ENCODE measurements around the gene S100Z.
"Not testable (repeated sequence)": the region's sequence is repeated elsewhere in the genome, so short reads cannot be mapped to it uniquely, and the experiment has no call there.

The S100Z gene

DNA sequence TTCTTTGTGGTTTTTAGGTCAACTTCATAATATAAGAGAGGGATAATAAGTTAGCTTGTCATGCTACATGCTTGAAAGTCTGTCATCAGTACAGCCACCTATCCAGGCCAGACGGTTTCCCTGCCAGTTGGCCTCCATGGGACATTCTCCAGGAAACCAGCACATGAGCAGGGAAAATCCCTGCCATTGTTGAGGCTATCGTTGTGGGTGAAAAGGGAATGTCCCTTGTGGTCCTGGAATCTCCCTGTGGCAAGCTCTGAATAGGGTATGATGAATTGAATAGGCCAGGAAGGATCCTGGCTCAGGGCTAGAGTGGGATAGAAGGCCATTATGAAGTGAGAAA is 18.7 kb upstream of the S100Z start:
- FAIRE-seq, result no peak

DNA sequence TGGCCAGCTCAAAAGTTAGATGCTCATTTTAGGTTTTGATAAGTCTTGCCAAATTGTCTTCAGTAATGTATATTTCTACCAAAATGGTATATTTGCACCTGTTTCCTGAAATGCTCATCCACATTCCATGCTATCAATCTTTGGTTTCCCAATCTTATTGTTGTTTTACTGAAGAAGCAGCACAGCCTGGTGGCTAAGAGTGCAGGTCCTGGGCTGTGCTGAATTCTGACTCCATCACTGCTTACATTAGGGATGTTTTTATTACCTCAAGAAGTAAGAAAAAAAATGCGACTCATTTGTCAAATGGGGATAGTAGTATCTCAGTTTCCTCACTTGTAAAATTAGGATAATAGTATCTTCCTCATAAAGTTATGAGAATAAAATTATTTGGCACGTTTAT is 13.6 kb upstream of the S100Z start:
- FAIRE-seq, result no peak

DNA sequence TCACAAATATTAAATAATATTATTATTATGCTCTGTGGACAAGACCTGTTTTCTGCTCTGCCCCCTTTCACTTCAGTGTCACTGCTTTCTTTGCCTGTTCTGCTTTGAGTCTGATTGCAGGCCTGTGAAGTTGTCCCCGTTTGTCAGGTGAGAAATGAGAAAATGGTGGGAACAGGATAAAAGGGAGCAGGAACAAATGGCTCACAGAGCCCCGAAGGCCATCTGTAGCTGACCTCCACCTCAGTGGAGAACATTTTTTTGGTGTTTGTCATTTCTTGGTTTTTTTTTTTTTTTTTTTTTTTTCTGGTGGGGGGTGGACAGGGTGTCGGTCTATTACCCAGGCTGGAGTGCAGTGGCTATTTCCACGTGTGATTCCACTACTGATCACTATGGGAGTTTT is 13.2 kb upstream of the S100Z start:
- no peak for FAIRE-seq

DNA sequence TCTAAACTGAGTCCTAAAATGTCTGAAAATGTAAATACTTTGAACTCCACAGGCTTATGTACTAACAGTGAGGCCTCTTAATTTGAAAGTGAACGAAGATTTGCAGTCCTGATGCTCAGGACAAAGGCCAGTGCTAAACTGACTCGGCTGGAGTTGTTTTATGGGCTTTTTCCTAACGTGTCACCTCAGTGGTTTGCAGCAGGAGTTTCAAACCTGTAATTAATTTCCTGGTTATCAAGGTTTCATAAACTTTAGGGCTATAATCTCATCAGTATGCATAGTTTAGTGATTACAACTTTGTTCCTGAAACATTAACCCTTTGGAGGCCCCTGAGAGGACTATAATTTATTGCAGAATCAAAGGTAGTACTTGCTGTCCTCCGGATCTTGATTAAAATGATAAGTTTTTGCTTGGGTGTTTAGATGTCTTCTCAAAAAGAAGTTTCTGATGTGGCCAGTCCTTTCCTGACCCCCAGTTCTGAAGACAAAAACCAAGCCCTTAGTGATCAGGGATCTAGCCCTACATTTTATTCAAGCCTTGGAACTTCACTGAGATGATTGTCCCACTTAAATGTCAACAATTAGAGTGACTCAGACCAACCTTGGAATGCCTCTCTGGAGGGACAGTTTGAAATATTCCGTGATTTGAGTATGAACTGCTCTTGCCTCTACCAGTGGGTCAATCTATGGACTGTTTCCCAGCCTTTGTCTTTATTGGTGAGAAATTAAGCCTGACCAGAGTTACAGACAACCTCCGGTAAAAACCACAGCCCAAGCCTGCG is 11.1 kb upstream of the S100Z start:
- FAIRE-seq, result no peak

DNA sequence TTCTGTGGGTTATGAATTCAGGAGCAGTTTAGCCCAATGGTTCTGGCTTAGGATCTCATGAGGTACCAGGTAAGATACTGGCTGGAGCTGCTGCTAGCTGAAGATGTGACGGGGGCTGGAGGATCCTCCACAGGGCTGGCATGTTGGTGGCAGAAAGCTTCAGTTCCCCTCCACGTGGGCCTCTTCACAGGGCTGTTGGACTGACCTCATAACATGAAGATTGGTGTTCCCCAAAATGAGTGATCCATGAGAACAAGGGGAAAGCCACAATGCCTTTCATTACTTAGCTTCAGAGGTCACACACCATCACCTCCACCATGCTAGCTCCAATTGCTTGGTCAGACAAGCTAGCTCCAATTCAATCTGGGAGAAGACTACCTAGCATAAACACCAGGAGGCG is 8.5 kb upstream of the S100Z start:
- no peak for FAIRE-seq

DNA sequence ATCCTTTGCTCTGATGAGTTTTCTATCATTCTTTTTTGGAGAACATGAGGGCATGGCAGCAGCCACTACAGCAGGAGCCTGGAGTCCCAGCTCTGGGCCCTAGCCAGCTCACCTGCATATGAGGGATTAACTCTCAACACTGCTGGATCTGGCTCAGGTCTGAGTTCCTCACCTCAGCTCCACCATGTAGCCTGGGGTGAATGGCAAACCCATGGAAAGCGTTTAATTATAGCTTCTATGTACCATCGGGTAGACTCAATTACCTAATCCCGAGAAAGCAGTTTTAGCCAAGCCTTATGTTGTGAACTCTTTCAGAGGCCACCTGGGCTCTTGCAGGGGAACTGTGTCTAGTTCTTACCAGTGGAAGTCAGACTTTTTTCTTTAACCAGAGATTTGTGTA is 3.9 kb upstream of the S100Z start:
- FAIRE-seq, result no peak

DNA sequence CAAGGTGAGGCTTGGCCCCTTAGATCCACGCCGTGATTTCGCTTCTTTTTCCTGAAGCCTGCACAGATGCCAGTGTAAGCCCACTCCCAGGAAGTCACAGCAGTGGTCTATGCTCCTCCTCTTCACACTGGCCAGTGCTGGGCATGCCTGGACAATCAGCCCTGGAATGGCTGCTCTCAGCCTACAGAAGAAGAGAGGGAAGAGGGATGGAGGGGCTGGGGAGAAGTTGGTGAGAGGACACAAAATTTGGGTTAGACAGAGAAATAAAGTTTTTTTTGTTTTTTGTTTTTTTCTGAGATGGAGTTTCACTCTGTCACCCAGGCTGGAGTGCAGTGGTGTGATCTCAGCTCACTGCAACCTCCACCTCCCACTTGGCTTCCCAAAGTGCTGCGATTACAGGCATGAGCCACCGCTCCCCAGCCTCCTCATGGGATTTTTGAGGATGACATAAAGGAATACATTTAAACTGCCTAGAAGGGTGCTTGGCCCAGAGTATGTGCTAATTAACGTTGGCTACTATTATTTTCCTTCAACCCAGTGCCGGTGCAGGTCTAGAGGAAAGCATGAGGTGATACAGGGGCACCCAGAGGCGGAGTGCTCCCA is 830 bp downstream of the S100Z start:
- FAIRE-seq, result no peak

DNA sequence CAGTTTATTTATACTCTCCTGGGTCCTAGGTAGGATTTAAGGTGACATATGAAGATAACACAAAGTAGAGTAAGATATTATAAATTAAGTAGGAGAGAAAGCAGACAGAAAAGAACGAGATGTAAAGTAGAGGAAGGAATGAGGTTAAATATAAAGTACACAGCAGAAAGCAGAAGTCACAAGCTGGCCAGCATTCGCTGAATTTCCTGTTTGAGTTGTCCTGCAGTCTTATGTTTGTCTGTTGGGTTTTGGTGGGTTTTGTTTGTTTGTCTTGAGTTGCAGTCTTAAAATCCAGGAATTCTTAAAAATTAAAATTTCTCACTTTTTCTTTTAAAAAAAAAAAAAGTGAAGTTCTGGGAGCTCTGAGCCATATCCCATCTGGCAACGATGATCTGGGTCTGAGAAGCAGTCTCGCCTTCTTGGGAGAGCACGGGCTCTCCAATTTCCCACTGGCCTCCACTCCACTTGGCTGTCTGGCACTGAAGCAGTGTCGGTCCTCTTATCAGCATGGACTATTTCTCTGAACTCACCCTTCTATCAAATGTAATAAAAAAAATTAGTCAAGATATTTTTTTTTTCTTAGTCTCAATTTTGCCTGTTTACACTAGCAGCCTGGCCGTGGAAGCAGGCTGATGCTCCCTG is 2.0 kb downstream of the S100Z start:
- FAIRE-seq, result no peak

DNA sequence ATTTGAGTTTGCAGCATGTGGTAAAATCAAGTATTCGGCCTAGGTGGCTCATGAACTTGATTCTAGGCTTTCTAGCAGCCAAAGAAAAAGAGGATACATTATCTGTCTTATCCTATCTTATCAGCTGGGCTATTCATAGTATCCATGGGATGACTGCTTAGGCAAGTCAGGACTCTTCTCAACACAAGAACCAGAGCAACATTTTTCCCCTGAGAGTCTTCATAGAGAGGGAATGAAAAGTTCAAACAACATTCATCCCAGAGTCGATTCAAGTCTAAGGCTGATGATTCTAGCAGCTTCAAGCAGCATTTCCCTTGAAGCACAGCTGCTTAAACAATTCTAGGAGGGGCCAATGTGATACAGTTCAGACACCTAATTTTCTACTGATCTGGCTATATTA is 3.0 kb downstream of the S100Z start:
- no peak for FAIRE-seq

DNA sequence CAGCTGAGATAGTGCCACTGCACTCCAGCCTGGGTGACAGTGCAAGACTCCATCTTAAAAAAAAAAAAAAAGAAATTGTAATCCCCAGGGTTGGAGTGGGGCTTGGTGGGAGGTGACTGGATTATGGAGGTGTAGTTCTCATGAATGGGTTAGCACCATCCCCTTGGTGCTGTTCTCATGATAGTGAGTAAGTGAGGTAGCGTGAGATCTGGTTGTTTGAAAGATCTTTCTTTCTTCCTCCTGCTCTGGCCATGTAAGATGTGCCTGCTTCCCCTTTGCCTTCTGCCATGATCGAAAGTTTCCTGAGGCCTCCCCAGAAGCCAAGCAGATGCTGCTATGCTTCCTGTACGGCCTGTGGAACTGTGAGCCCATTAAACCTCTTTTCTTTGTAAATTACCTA is 3.9 kb downstream of the S100Z start:
- not testable (repeated sequence) for FAIRE-seq

DNA sequence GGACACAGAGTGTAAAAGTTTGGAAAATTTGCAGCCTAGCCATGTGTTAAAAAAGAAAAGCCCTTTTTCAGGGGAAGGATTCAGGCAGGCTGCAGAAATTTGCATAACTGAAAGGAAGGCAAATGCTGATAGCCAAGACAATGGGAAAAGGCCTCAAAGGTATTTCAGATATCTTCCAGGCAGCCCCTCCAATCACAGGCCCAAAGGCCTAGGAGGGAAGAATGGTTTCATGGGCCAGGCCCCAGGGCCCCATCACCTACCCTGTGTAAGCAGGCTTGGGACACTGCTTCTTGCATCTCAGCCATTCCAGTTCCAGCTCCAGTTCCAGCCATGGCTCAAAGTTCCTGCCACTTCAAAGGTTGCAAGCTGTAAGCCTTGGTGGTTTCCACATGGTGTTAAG is 4.8 kb downstream of the S100Z start:
- FAIRE-seq, result no peak

DNA sequence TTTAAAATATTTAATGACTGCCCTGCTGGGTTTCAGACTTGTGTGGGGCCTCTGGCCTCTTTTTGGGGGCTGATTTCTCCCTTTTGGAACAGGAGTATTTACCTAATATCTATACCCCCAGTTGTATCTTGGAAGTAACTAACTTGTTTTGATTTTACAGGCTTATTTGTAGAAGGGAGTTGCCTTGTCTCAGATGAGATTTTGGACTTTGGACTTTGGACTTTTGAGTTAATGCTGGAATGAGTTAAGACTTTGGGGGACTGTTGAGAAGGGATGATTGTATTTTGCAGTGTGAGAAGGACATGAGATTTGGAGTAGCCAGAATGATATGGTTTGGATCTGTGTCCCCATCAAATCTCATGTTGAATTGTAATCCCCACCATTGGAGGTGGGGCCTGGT is 5.7 kb downstream of the S100Z start:
- FAIRE-seq, result not testable (repeated sequence)

DNA sequence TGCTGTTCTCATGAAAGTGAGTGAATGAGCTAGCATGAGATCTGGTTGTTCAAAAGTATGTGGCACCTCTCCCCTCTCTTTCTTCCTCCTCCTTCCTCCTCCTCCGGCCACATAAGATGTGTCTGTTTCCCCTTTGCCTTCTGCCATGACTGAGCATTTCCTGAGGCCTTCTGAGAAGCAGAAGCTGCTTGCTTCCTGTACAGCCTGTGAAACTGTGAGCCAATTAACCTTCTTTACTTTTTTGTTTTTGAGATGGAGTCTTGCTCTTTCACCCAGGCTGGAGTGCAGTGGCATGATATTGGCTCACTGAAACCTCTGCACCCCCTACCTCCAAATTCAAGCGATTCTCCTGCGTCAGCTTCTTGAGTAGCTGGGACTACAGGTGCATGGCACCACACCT is 6.1 kb downstream of the S100Z start:
- no peak for FAIRE-seq

DNA sequence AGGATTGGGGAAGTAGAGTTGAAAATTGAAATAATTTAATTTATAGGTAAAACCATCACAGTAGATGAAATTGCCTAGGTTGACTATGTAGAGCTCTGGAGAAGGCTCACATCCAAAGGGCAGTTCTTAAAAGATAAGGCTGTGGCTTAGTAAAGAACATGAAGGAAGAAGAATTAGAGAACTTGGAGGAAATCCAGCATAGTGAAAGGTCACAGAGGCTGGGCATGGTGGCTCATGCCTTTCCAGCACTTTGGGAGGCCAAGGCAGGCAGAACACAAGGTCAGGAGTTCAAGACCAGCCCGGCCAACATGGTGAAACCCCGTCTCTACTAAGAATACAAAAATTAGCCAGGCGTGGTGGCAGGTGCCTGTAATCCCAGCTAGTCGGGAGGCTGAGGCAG is 7.0 kb downstream of the S100Z start:
- not testable (repeated sequence) for FAIRE-seq

DNA sequence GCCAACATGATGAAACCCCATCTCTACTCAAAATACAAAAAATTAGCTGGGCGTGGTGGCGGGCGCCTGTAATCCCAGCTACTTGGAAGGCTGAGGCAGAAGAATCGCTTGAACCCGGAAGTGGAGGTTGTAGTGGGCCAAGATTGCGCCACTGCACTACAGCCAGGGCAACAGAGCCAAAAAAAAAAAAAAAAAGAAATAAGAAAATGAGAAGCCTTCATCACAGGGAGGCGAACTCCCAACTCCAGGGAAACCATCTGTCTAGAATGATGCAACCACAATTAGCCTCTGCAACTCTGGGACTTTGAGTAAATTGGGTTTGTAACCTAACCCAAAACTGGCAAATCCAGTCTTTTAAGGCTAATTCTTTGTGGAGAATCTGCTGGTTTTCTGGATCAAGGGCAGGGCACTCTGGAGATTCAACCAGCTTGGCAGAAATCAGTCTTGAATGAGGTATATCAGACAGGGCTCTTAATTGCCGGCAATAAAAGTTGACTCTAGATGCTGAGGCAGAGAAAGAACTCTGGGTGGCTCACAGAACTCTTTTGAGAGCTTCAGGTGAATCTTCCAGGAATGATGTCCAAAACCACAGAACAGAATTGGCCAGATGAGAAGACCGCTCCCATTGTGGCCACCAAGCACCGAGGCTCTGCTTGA is 9.9 kb downstream of the S100Z start:
- FAIRE-seq, result no peak

DNA sequence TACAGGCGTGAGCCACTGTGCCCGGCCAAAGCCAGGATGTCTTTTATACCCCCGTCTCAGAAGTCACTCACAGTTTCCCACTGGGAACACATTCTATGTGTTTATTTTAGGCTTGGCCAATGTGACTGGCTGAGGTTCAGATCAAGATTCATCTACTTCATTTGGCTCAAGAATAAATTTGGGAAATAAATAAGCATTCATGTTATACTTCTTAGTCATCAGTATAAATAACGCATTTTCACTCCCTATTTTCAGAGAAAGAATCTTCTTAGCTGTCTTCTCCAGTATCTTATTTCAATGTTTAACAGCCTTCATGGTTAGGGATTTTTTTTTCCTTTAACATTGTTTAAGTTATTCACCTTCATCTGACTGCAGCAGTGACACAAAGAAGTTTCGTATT is 11.8 kb downstream of the S100Z start:
- no peak for FAIRE-seq

DNA sequence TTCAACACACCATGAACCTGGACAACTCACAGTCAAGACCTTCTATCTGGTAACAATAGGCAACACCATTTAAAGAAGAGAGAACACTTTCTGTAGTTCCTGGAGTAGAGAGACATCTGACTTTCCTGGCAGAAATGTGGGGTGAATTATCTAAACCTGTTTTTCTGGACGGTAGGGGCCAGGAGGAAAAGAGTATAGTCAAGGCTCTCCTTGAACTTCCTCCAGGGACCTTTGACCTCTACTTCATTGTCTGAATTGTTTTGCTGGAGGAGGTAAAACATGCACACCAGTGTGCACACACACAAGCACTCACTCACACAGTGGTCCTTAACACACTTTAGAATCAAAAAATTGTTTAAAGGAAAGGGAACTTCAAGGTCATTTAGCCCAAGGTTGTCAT is 13.2 kb downstream of the S100Z start:
- no peak for FAIRE-seq

DNA sequence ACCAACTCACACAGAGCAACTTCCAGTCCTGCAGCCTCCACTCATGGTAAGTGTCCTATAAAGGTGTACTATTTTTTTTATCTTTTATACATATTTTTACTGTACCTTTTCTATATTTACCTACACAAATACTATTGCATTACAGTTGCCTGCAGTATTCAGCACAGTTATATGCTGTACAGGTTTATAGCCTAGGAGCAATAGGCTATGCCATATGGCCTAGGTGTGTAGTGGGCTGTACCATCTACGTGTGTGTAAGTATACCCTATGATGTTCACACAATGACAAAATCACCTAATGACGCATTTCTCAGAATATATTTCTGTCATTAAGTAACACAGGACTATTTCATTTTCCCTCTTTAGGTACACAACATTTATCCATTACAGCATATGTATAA is 16.7 kb downstream of the S100Z start:
- no peak for FAIRE-seq

DNA sequence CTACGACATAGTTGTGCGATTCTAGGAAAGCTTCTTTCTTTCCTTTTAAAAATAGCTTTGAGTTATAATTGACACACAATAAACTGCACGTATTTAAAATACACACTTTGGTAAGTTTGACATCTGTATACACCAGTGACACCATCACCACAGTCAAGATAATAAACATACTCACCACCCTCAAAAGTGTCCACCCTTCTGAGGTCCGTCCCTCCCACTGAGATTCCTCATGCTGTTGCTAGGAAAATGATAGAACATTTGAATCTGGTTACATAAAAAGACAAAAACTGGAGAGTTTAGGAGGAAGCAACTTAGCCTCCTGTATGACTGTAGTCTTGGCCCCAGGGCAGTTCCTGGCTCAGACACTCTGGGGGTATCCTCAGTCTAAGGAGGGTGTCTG is 17.2 kb downstream of the S100Z start:
- no peak for FAIRE-seq

DNA sequence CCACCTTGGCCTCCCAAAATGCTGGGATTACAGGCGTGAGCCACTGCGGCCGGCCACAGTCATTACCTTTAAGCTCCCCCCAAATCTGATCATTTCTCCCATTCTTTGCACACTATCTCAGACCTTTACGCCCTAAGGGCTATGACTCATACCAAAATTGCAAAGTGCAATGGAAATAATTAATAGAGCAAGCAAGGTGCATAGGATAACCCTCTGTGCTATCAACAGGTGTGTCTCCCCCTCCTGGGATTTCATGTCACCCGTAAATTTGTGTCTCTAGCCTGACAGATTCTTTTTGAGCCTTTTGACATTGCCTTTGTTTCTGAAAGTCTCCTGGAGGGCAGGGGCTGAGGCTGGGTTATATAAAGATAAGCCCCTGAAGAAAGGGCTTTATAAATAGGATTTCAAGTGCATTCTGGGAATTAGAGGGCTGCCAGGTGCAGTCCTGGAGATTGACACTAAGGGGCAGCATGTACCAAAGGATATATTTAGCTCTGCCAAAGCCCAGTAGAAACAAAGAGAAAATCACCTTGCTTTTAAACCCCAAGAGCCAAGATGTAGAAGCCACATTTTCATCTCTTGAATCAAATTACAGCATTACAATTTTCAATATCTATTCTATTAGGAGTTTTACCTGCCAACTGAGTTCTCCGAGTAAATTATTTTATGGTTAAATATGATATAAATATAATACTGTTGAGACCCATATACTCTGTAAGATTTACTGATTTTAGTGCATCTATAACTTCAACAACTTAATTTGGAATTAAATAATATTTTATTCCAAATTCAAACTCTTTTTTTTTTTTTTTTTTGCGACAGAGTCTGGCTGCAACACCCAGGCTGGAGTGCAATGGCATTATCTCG is 18.2 kb downstream of the S100Z start:
- FAIRE-seq, result no peak

DNA sequence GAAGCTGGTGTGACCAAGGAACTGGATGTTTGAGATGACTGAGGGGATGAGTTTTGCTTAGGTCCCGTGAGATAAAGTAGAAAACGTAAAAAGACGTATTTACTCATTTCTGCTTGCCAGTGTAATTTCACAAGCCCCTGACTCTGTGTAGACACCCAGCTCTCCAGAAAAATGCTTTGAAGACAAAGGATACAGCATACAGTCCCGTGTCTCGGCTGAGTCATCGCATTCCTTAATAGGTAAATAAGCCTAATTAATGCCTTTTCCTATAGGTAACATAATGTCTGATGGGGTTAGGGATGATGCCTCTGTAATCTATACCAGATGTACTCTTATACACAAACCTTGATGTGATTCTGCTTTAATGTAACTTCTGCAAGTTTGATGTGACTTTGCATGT is 20.2 kb downstream of the S100Z start:
- no peak for FAIRE-seq

DNA sequence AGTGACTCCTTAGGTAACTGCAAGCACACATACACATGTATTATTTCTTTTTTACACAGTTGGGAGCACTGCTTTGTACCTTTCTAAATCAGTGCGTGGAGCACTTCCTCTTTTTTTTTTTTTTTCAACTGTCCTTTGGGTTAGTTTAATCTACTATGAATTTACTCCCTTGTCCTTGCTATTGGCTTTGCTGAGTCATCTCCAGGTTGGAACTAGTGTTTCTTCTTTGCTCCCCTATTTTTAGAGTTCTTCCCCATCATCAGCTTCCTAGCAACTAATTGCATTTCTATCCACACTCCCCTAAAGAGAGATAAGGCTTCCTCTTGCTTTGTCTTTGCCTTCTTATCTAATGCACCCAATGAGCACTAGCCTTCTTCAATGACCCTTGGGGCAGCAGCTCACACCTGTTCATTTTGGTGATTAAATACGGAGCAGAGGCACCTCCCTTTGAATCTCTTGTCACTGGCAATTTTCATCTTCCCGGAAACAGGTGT is 24.3 kb downstream of the S100Z start:
- no peak for FAIRE-seq

Measured in endometrium (tissue), 2 donors.